Calu3 (cell line): Measurements from ENCODE around the gene LBX2. TPM values are rescaled to one million over a fixed set of nuclear protein-coding genes. Genes with fewer than 3 reads are reported as not detected.
"Not testable (repeated sequence)": the region's sequence is repeated elsewhere in the genome, so short reads cannot be mapped to it uniquely, and the experiment has no call there.

Experiments used
- BruUV-seq: library from RNA; stranded (reverse); fragments of 400-500 nt; replicated peaks from 2 replicates; lab custom pipeline; 2021; lab: Mats Ljungman, UMichigan
- CTCF ChIA-PET: fragments of 300-600 bp; sonication (Branson Sonifier 250); formaldehyde crosslinking; loops from one replicate; lab custom pipeline; 2022; ENCODE audit warnings: antibody characterized with exemption; lab: Charles Lee
- DNase-seq: peaks from one replicate; pipeline ENCODE4 v3.0.0; 2022
- H3K27ac Mint-ChIP-seq: one replicate; pipeline ENCODE4 v1.8.0; 2022; ENCODE audit warnings: mixed read lengths; ENCODE audit not compliant: unreplicated experiment
- H3K27me3 Mint-ChIP-seq: one replicate; pipeline ENCODE4 v1.8.0; 2022; ENCODE audit warnings: mixed read lengths; ENCODE audit not compliant: unreplicated experiment
- H3K36me3 Mint-ChIP-seq: one replicate; pipeline ENCODE4 v1.8.0; 2022; ENCODE audit warnings: mild to moderate bottlenecking, moderate library complexity, mixed read lengths; ENCODE audit not compliant: insufficient read depth, unreplicated experiment
- H3K4me1 Mint-ChIP-seq: one replicate; pipeline ENCODE4 v1.8.0; 2022; ENCODE audit warnings: mild to moderate bottlenecking, low read depth, mixed read lengths; ENCODE audit not compliant: unreplicated experiment
- H3K4me3 Mint-ChIP-seq: one replicate; pipeline ENCODE4 v1.8.0; 2022; ENCODE audit warnings: mild to moderate bottlenecking, low read depth, moderate library complexity, mixed read lengths; ENCODE audit not compliant: unreplicated experiment
- H3K9me3 Mint-ChIP-seq: one replicate; pipeline ENCODE4 v1.8.0; 2022; ENCODE audit warnings: low read depth, mixed read lengths; ENCODE audit not compliant: unreplicated experiment
- CTCF ChIP-seq: fragments of 200-600 bp; IDR thresholded peaks from one replicate; pipeline ENCODE4 v1.8.0; 2022; ENCODE audit warnings: antibody characterized with exemption; ENCODE audit not compliant: unreplicated experiment
- intact Hi-C: fragments of 100-400 bp; cut with micrococcal nuclease; formaldehyde crosslinking; loops from one replicate; pipeline ENCODE4 v1.10.0; 2022; ENCODE audit not compliant: unreplicated experiment
- total RNA-seq: library from RNA; stranded (reverse); gene quantifications from 2 replicates; pipeline ENCODE4 v1.2.3, GENCODE V29; 2022

The LBX2 gene
- total RNA-seq, 1 experiment from 2014 or later = 3.5 TPM

GRCh38 chr2:74474481-74474880, 24.9 kb downstream of the LBX2 start:
- no TSS peak for BruUV-seq
- CTCF ChIA-PET = no interaction called here
- DNase-seq = no peak
- intact Hi-C loops = no loop called here
- H3K4me1 Mint-ChIP-seq = peaks cover 10% of the 10 kb centered on the region
- H3K4me3 Mint-ChIP-seq = no peak overlapping the region
- H3K27me3 Mint-ChIP-seq = no peaks in the 10 kb centered on the region
- H3K9me3 Mint-ChIP-seq = no peaks in the 10 kb centered on the region
- H3K27ac Mint-ChIP-seq = no peak overlapping the region
- no peak for TF ChIP-seq CTCF
- peaks cover 53% of the 10 kb centered on the region for H3K36me3 Mint-ChIP-seq

- TSS peak; percentile 91 for BruUV-seq
Measured at GRCh38 chr2:74472945-74473258, 26.5 kb downstream of the LBX2 start.

GRCh38 chr2:74472086-74472944, 27.1 kb downstream of the LBX2 start, which contains the start of gene MRPL53:
MRPL53 (minus strand) TSS chr2:74472680; CDS start chr2:74472660, 20 bp downstream.
- TF ChIP-seq CTCF = no peak
- H3K4me1 Mint-ChIP-seq = peaks cover 10% of the 10 kb centered on the region
- peak; percentile 96 for DNase-seq
- peaks cover 47% of the 10 kb centered on the region for H3K36me3 Mint-ChIP-seq
- intact Hi-C loops = no loop called here
- H3K4me3 Mint-ChIP-seq = peak within 1 kb of the TSS; percentile 91
- H3K27ac Mint-ChIP-seq = peak within 1 kb of the TSS; percentile 97
- CTCF ChIA-PET = interaction anchor here (0.7 to 1.3 kb wide), 2 partner anchors 9 to 19 kb away, joined by 6 read pairs; no protein-coding TSS in a partner anchor
- no peaks in the 10 kb centered on the region for H3K27me3 Mint-ChIP-seq
- BruUV-seq = TSS peak; percentile 91
- H3K9me3 Mint-ChIP-seq = no peaks in the 10 kb centered on the region

More at GRCh38 chr2:74472945-74473258, 26.5 kb downstream of the LBX2 start:
- Mint-ChIP-seq H3K4me3 (peak overlapping the region; percentile 91), H3K9me3 (no peaks in the 10 kb centered on the region), H3K27ac (peak overlapping the region; percentile 97), H3K36me3 (peaks cover 47% of the 10 kb centered on the region), H3K4me1 (peaks cover 10% of the 10 kb centered on the region), H3K27me3 (no peaks in the 10 kb centered on the region)
- intact Hi-C loops = no loop called here
- no peak for TF ChIP-seq CTCF
- CTCF ChIA-PET = interaction anchor here (0.7 to 1.3 kb wide), 2 partner anchors 9 to 19 kb away, joined by 6 read pairs; no protein-coding TSS in a partner anchor
- DNase-seq = no peak

- no TSS peak for BruUV-seq
- no peak for DNase-seq
- Mint-ChIP-seq H3K4me1 (peaks cover 10% of the 10 kb centered on the region), H3K36me3 (peaks cover 47% of the 10 kb centered on the region), H3K4me3 (peak overlapping the region; percentile 91), H3K9me3 (no peaks in the 10 kb centered on the region), H3K27ac (peak overlapping the region; percentile 97), H3K27me3 (no peaks in the 10 kb centered on the region)
- intact Hi-C loops = no loop called here
- TF ChIP-seq CTCF = no peak
- CTCF ChIA-PET = interaction anchor here (0.6 to 0.7 kb wide), 2 partner anchors 29 to 114 kb away, joined by 3 read pairs; no protein-coding TSS in a partner anchor
Measured at GRCh38 chr2:74471332-74472065, 27.9 kb downstream of the LBX2 start.

- H3K27me3 Mint-ChIP-seq, CTCF ChIA-PET, H3K9me3 Mint-ChIP-seq, intact Hi-C loops, H3K4me1 Mint-ChIP-seq, BruUV-seq, DNase-seq: not testable (repeated sequence)
- peak overlapping the region; percentile 60 for H3K27ac Mint-ChIP-seq
- peak overlapping the region; percentile 26 for H3K4me3 Mint-ChIP-seq
- H3K36me3 Mint-ChIP-seq = peaks cover 48% of the 10 kb centered on the region
Measured at GRCh38 chr2:74470742-74471141, 28.7 kb downstream of the LBX2 start.
